HG02623 (cell line): ENCODE data around the gene ZBTB49.

ENCODE experiments used
- ATAC-seq: cut with Tn5 transposase; IDR thresholded peaks from one replicate; pipeline ENCODE4 v1.9.1; 2021; ENCODE audit warnings: moderate library complexity; ENCODE audit not compliant: unreplicated experiment

ZBTB49 gene

DNA sequence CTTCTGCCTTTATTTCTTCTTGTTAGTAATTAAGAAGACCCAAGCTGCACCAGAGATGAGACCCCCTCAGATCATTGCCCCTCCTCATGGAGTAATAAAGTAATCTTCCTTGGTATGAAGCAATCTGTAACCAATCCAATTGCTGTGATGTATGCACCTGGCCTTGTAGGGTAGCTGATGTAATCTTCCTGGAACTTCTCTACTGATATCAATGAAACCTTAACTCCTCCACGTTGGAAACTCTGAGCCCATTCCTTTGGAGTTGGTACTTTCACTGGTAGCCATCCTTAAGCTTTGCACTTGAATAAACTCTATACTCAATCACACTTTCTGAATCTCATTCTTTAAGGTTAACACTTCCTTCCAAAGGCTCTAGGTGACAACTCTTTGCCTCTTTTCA, 65.3 kb downstream of the ZBTB49 start:
- no peak for ATAC-seq

- ATAC-seq: no peak
These were observed 66.3 kb downstream of the ZBTB49 start for GRCh38 chr4:4356106-4357041.

- ATAC-seq: no peak
These were observed 68.2 kb downstream of the ZBTB49 start for GRCh38 chr4:4358093-4358854.

DNA sequence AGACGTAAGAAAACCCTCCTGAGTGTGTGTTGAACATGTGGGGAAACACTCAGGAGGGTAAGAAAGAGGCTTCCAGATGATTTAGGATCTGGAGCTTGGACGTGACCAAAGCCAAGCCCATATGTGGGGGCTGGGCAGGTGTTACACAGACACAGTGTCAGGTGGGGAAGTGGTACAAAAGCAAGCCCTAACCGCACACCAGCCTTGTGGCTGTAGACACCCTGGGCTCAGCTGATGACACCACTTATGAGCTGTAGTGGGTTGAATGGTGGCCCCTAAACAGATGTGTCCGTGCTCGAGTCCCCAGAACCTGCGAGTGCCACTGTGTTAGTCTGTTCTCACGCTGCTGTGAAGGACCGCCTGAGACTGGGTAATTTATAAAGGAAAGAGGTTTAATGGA, 71.8 kb downstream of the ZBTB49 start:
- no peak for ATAC-seq

DNA sequence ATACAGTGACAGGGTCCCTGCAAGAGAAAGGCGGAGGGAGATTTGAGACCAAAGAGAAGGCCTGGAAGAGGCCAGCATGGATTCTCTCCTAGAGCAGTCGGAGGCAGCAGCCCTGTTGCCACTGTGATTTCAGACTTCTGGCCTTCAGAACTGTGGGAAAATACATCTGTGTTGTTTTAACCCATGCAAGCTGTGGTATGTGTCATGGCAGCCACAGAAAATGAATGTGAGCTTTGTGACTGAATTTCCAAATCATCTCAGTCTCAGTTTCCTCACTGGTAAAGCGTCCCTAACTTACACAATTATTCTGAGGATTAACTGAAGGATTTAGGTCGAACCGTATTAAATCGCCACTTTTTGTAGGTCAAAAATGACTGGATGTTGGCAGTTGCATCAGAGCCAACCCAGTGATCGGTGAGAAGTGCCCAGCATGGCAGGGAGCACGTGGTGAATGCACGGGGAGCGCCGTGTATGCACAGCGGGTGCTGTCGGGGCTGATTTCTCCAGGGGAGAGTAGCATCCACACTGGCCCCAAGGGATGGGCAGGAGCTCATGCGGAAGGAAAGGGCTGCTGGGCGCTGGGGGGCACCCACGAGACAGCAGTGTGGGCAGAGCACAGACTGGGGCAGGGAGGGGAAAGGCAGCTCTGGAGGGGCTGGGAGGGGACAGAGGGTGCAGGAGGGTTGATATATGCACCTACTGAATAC, 73.1 kb downstream of the ZBTB49 start:
- no peak for ATAC-seq

GRCh38 chr4:4364061-4364460, 74.0 kb downstream of the ZBTB49 start:
- no peak for ATAC-seq

- no peak for ATAC-seq
These were observed 74.6 kb downstream of the ZBTB49 start for GRCh38 chr4:4364486-4365208.

DNA sequence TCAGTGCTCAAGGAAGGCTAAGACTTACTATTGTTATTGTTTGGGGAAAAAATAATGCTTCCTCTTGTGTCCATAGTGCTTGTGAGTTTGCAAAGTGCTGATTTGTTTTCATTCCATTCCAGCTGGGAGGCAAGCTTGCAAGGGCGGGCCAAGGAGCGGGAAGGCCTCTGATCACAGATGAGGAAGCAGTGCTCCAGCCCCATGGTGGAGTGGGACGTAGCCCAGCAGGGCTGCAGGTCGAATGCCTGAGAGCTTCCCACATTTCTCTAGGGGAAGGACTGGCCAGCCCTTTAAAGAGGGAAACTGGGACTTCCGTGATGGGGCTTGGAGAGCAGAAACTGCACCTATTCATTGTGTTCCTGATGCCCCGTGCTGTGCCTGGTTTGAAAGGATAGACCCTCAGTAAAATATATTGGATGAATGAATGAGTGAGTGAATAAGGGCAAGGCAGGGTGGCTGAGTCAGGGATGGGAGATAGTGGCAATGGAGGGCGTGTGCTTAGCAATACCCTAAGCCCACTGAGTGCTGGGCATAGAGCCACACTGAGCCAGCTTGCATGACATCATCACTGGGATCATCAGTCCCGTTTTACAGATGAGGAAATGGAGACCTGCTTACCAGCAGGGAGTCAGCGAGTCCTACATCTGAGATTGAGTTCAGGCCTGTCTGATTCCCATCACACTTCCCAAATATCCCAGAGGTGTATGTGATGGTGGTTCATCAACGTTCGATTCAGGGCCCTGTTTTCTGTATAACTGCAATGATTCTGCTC, 78.9 kb downstream of the ZBTB49 start:
- no peak for ATAC-seq
